Measurements from ENCODE around the gene MEGF11. TPM values are rescaled to one million over a fixed set of nuclear protein-coding genes. Genes with fewer than 3 reads are reported as not detected.

The MEGF11 gene
- total RNA-seq, 1 donor from 2014 or later = 0.60 TPM

- H3K27me3 Mint-ChIP-seq = peaks cover 3% of the 10 kb centered on the region
- no peaks in the 10 kb centered on the region for H3K36me3 Mint-ChIP-seq (ENCODE audit: insufficient read depth)
- no peak for DNase-seq (ENCODE audit: low spot score, unreplicated experiment)
- no peaks in the 10 kb centered on the region for H3K9me3 Mint-ChIP-seq (ENCODE audit: low read depth)
- TF ChIP-seq CTCF (IDR thresholded peaks at IDR 0.05; ENCODE audit: unreplicated experiment) = no peak
- no peaks in the 10 kb centered on the region for H3K4me1 Mint-ChIP-seq (ENCODE audit: low read depth)
- H3K27ac Mint-ChIP-seq = no peak overlapping the region
- H3K4me3 Mint-ChIP-seq (ENCODE audit: low read depth) = no peak overlapping the region
Measured at GRCh38 chr15:66285533-66286280, 32.2 kb upstream of the MEGF11 start.

- Mint-ChIP-seq H3K9me3 (ENCODE audit: low read depth) (no peaks in the 10 kb centered on the region), H3K36me3 (ENCODE audit: insufficient read depth) (no peaks in the 10 kb centered on the region), H3K27me3 (peaks cover 8% of the 10 kb centered on the region), H3K4me3 (ENCODE audit: low read depth) (no peak overlapping the region), H3K27ac (no peak overlapping the region), H3K4me1 (ENCODE audit: low read depth) (no peaks in the 10 kb centered on the region)
- no peak for TF ChIP-seq CTCF (IDR thresholded peaks at IDR 0.05; ENCODE audit: unreplicated experiment)
- no peak for DNase-seq (ENCODE audit: low spot score, unreplicated experiment)
Measured at GRCh38 chr15:66284271-66284670, 30.7 kb upstream of the MEGF11 start.

GRCh38 chr15:66278671-66279070, 25.1 kb upstream of the MEGF11 start:
- no peak for TF ChIP-seq CTCF (IDR thresholded peaks at IDR 0.05; ENCODE audit: unreplicated experiment)
- H3K4me1 Mint-ChIP-seq (ENCODE audit: low read depth) = no peaks in the 10 kb centered on the region
- H3K36me3 Mint-ChIP-seq (ENCODE audit: insufficient read depth) = no peaks in the 10 kb centered on the region
- peaks cover 13% of the 10 kb centered on the region for H3K27me3 Mint-ChIP-seq
- no peak for DNase-seq (ENCODE audit: low spot score, unreplicated experiment)
- no peak overlapping the region for H3K27ac Mint-ChIP-seq
- H3K9me3 Mint-ChIP-seq (ENCODE audit: low read depth) = peaks cover 4% of the 10 kb centered on the region
- no peak overlapping the region for H3K4me3 Mint-ChIP-seq (ENCODE audit: low read depth)

DNA sequence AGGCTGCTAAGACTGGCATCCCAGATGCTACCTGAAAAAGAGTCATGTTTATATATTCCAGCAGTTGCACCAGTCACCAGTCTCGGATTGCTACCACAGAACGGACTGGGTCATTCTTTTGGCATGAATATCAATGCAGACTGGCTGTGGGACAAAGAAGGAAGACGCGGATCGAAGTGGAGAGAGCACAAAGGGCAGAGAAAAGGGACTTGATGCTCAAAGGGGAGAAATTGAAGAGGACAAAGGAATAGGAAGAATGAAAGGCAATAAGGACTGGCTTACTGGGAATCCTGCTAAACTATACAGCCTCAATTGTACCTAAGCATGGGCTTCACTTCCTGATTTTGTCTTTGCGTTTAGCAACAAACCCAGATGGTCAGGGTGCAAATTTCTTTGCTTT, 24.5 kb upstream of the MEGF11 start:
- TF ChIP-seq CTCF (IDR thresholded peaks at IDR 0.05; ENCODE audit: unreplicated experiment) = no peak
- H3K27ac Mint-ChIP-seq = no peak overlapping the region

DNA sequence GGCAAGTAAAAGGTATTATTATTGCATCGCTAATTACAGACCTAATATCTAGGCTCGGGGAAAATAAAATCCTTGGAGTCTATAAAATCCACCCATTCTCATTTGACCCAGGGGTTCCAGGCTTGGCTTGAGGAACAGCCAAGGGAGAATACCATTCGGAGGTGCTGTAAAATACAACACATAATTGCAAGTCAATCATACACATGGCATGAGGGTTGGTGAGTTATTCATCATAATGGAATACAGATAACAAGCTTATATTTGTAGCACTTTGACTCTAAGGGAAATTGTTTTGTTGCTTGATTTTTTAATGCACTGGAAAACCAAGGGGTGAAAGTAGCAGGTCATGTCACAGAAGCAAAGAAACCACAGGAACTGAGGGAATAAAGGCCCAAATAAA, 23.0 kb upstream of the MEGF11 start:
- Mint-ChIP-seq H3K4me3 (ENCODE audit: low read depth) (no peak overlapping the region), H3K9me3 (ENCODE audit: low read depth) (peaks cover 4% of the 10 kb centered on the region), H3K27ac (no peak overlapping the region), H3K4me1 (ENCODE audit: low read depth) (no peaks in the 10 kb centered on the region), H3K27me3 (peaks cover 13% of the 10 kb centered on the region), H3K36me3 (ENCODE audit: insufficient read depth) (no peaks in the 10 kb centered on the region)
- no peak for TF ChIP-seq CTCF (IDR thresholded peaks at IDR 0.05; ENCODE audit: unreplicated experiment)
- DNase-seq (ENCODE audit: low spot score, unreplicated experiment) = no peak

More for the DNA sequence above, 24.5 kb upstream of the MEGF11 start:
- no peaks in the 10 kb centered on the region for H3K36me3 Mint-ChIP-seq (ENCODE audit: insufficient read depth)
- H3K4me1 Mint-ChIP-seq (ENCODE audit: low read depth) = no peaks in the 10 kb centered on the region
- H3K4me3 Mint-ChIP-seq (ENCODE audit: low read depth) = no peak overlapping the region
- peaks cover 13% of the 10 kb centered on the region for H3K27me3 Mint-ChIP-seq
- DNase-seq (ENCODE audit: low spot score, unreplicated experiment) = no peak
- H3K9me3 Mint-ChIP-seq (ENCODE audit: low read depth) = peaks cover 4% of the 10 kb centered on the region
